ENCODE results near the gene RFT1.

GRCh38 chr3:53171827-53172505 is 41.7 kb upstream of the RFT1 start:
- TF ChIP-seq, protein P1, sequence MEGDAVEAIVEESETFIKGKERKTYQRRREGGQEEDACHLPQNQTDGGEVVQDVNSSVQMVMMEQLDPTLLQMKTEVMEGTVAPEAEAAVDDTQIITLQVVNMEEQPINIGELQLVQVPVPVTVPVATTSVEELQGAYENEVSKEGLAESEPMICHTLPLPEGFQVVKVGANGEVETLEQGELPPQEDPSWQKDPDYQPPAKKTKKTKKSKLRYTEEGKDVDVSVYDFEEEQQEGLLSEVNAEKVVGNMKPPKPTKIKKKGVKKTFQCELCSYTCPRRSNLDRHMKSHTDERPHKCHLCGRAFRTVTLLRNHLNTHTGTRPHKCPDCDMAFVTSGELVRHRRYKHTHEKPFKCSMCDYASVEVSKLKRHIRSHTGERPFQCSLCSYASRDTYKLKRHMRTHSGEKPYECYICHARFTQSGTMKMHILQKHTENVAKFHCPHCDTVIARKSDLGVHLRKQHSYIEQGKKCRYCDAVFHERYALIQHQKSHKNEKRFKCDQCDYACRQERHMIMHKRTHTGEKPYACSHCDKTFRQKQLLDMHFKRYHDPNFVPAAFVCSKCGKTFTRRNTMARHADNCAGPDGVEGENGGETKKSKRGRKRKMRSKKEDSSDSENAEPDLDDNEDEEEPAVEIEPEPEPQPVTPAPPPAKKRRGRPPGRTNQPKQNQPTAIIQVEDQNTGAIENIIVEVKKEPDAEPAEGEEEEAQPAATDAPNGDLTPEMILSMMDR (IDR thresholded peaks at IDR 0.05) = no peak
- TF ChIP-seq POLR2A (IDR thresholded peaks at IDR 0.05) = no peak

Data from uterus (tissue), 2 donors.